Endothelial cell of umbilical vein (primary cell): ENCODE measurements around the gene BRI3BP. TPM values are rescaled to one million over a fixed set of nuclear protein-coding genes. Genes with fewer than 3 reads are reported as not detected.

Source experiments
- BruUV-seq: library from RNA; stranded (reverse); fragments of 400-500 nt; replicated peaks from 2 replicates; lab custom pipeline; 2021; lab: Mats Ljungman, UMichigan
- CTCF ChIA-PET: fragments of 300-600, 350-600 bp; sonication (Branson Sonifier 250); formaldehyde crosslinking; loops from one replicate; lab custom pipeline; 2021; ENCODE audit warnings: antibody characterized with exemption, inconsistent platforms; lab: Charles Lee
- POLR2A ChIA-PET: fragments of 300-600, 350-600 bp; sonication (Branson Sonifier 250); formaldehyde crosslinking; loops from one replicate; lab custom pipeline; 2021; ENCODE audit warnings: antibody characterized with exemption, inconsistent platforms; lab: Charles Lee
- DNase-seq: peaks from one replicate; pipeline ENCODE4 v3.0.0-alpha.2; 2011; ENCODE audit warnings: low read depth, low spot score
- FAIRE-seq: peaks from 2 replicates; lab custom pipeline; 2011; peaks lifted over from hg19 to GRCh38; lab: Jason Lieb, UNC
- H2AFZ ChIP-seq: 2 replicates; pipeline ENCODE4 v1.6.0; 2012; ENCODE audit warnings: low read depth, low read length, control low read depth, inconsistent platforms
- H3K27ac ChIP-seq: 2 replicates; pipeline ENCODE4 v1.5.1; 2011; ENCODE audit warnings: low read depth, mild to moderate bottlenecking, control low read depth, low read length, moderate library complexity; ENCODE audit not compliant: insufficient read depth
- H3K27me3 ChIP-seq, 2 experiments: 2 replicates each; pipeline versions ENCODE4 v1.6.0 to v1.6.1; 2011; ENCODE audit warnings: low read length in 2 of 2, mixed read lengths in 1 of 2; ENCODE audit not compliant: control insufficient read depth in 2 of 2, insufficient read depth in 2 of 2
- H3K36me3 ChIP-seq, 2 experiments: 2 replicates in 1 of 2; 3 replicates in 1 of 2; pipeline ENCODE4 v1.5.1; 2011; ENCODE audit warnings: low read length in 2 of 2, mild to moderate bottlenecking in 1 of 2, moderate library complexity in 1 of 2; ENCODE audit not compliant: control insufficient read depth in 2 of 2, insufficient read depth in 2 of 2; ENCODE audit errors: extremely low read depth in 1 of 2
- H3K4me1 ChIP-seq: 3 replicates; pipeline ENCODE4 v1.5.1; 2011; ENCODE audit warnings: mild to moderate bottlenecking, low read length; ENCODE audit not compliant: control insufficient read depth, insufficient read depth; ENCODE audit errors: extremely low read depth
- H3K4me2 ChIP-seq: 2 replicates; pipeline ENCODE4 v1.6.1; 2011; ENCODE audit warnings: low read length, control low read depth, mixed read lengths; ENCODE audit not compliant: insufficient read depth
- H3K4me3 ChIP-seq, 3 experiments: fragments of 200-600 bp in 1 of 3; sonication (generic), shearing (Covaris generic) in 1 of 3; replicated peaks in 1 of 3; 2 replicates each; pipeline ENCODE4 v1.5.1; 2011 to 2016; ENCODE audit warnings: control low read depth in 3 of 3, low read length in 3 of 3, mild to moderate bottlenecking in 2 of 3, inconsistent platforms in 1 of 3, low read depth in 1 of 3, moderate library complexity in 1 of 3; ENCODE audit not compliant: insufficient read depth in 1 of 3
- H3K79me2 ChIP-seq: 2 replicates; pipeline ENCODE4 v1.6.0; 2012; ENCODE audit warnings: low read length, inconsistent platforms; ENCODE audit not compliant: control insufficient read depth, insufficient read depth
- H3K9ac ChIP-seq: replicated peaks from 2 replicates; pipeline ENCODE3; 2011; ENCODE audit warnings: low read length, control low read depth; ENCODE audit not compliant: insufficient read depth; ENCODE audit errors: extremely low read depth
- H3K9me1 ChIP-seq: replicated peaks from 3 replicates; pipeline ENCODE4 v1.6.0; 2011; ENCODE audit warnings: mild to moderate bottlenecking, low read length; ENCODE audit not compliant: control insufficient read depth, insufficient read depth; ENCODE audit errors: extremely low read depth
- H3K9me3 ChIP-seq: replicated peaks from 2 replicates; pipeline ENCODE4 v1.5.1; 2012; ENCODE audit warnings: low read length, inconsistent platforms; ENCODE audit not compliant: control insufficient read depth, insufficient read depth
- H4K20me1 ChIP-seq: replicated peaks from 2 replicates; pipeline ENCODE3; 2011; ENCODE audit warnings: mild to moderate bottlenecking, low read length; ENCODE audit not compliant: control insufficient read depth, insufficient read depth; ENCODE audit errors: extremely low read depth
- EZH2 ChIP-seq: IDR thresholded peaks from 2 replicates; pipeline ENCODE4 v1.6.1; 2012; ENCODE audit warnings: borderline replicate concordance, low read depth, mild to moderate bottlenecking, moderate library complexity, low read length, inconsistent platforms; ENCODE audit not compliant: severe bottlenecking
- FOS ChIP-seq: IDR thresholded peaks from 2 replicates; pipeline ENCODE4 v1.6.1; 2011; ENCODE audit warnings: mild to moderate bottlenecking, low read length, moderate library complexity, borderline replicate concordance; ENCODE audit not compliant: insufficient read depth
- GATA2 ChIP-seq: IDR thresholded peaks from 2 replicates; pipeline ENCODE4 v1.7.0; 2011; ENCODE audit warnings: low read depth, mild to moderate bottlenecking, moderate library complexity, mixed read lengths, low read length; ENCODE audit not compliant: insufficient read length, insufficient read depth
- JUN ChIP-seq: IDR thresholded peaks from 2 replicates; pipeline ENCODE4 v1.6.1; 2011; ENCODE audit warnings: borderline replicate concordance, low read depth; ENCODE audit not compliant: insufficient read length, insufficient read depth
- MAX ChIP-seq: IDR thresholded peaks from 2 replicates; pipeline ENCODE4 v1.6.1; 2011; ENCODE audit not compliant: insufficient read depth, insufficient read length
- MYC ChIP-seq: IDR thresholded peaks from one replicate; pipeline ENCODE4 v1.6.1; 2011; ENCODE audit warnings: mild to moderate bottlenecking, low read depth, low read length
- POLR2A ChIP-seq: IDR thresholded peaks from 2 replicates; pipeline ENCODE4 v1.6.1; 2012; ENCODE audit warnings: low read depth, mild to moderate bottlenecking, control low read depth, low read length
- POLR2AphosphoS5 ChIP-seq: IDR thresholded peaks from 2 replicates; pipeline ENCODE4 v1.6.1; 2012; ENCODE audit warnings: low read depth, mild to moderate bottlenecking, control low read depth, low read length, moderate library complexity; ENCODE audit not compliant: insufficient read depth
- dilution Hi-C: fragments of 300-500 bp; cut with MboI; formaldehyde crosslinking; loops from one replicate; pipeline ENCODE4 v1.15.0; 2019; ENCODE audit warnings: low sequenced_read_pairs; ENCODE audit not compliant: extremely low pct_ligation_motif_present
- intact Hi-C: fragments of 100-400 bp; cut with micrococcal nuclease; formaldehyde crosslinking; loops from one replicate; pipeline ENCODE4 v1.10.0; 2022
- polyA plus RNA-seq, 4 experiments: library from polyadenylated mRNA; depleted of rRNA in 3 of 4; stranded (reverse) in 3 of 4; unstranded in 1 of 4; fragments of >200 nt; gene quantifications; 2 replicates each; pipeline versions ENCODE4 v1.2.1 to v1.2.3, GENCODE V29; 2011 to 2012; ENCODE audit warnings: missing spikeins in 1 of 4
- total RNA-seq: library from RNA; stranded (reverse); gene quantifications from 2 replicates; pipeline ENCODE4 v1.2.3, GENCODE V29; 2021
- TF ChIP-seq, protein P1 (sequence below), 2 donors: IDR thresholded peaks; 1 replicate in 1 of 2; 2 replicates in 1 of 2; pipeline ENCODE4 v1.5.1; 2011; ENCODE audit warnings: low read length in 2 of 2, mild to moderate bottlenecking in 2 of 2, moderate library complexity in 2 of 2, control low read depth in 1 of 2, inconsistent platforms in 1 of 2, low read depth in 1 of 2; ENCODE audit not compliant: insufficient read depth in 1 of 2; ENCODE audit errors: extremely low read depth in 1 of 2

The BRI3BP gene
- total and polyA plus RNA-seq, 2 donors (not counting 3 experiments of a cell fraction or from before 2014, with no cell fraction given): 3.4 to 8.2 TPM

GRCh38 chr12:124995200-124995961, 1.9 kb downstream of the BRI3BP start:
- ChIA-PET POLR2A (no interaction called here), CTCF (interaction anchor here (0.8 kb wide), 1 partner anchor 54 kb away, joined by 3 read pairs; no protein-coding TSS in a partner anchor)
- dilution Hi-C loops (no loop called here), intact Hi-C loops (no loop called here)
- no peak overlapping the region for H3K4me3 ChIP-seq
- no peak overlapping the region for H3K4me2 ChIP-seq
- no peak for DNase-seq
- no peaks in the 10 kb centered on the region for H3K9me3 ChIP-seq
- no peaks in the 10 kb centered on the region for H3K27me3 ChIP-seq
- FAIRE-seq: no peak
- no TSS peak for BruUV-seq
- H3K27ac ChIP-seq: no peak overlapping the region
- H3K36me3 ChIP-seq: no peaks in the 10 kb centered on the region
- no peak overlapping the region for H3K9ac ChIP-seq
- H4K20me1 ChIP-seq: no peaks in the 10 kb centered on the region
- H3K9me1 ChIP-seq: no peaks in the 10 kb centered on the region
- H3K4me1 ChIP-seq: peaks cover 18% of the 10 kb centered on the region
- TF ChIP-seq EZH2 (no peak), FOS (no peak), MYC (no peak), POLR2AphosphoS5 (no peak), GATA2 (no peak), MAX (no peak), POLR2A (no peak), JUN (no peak)
- TF ChIP-seq, protein P1, sequence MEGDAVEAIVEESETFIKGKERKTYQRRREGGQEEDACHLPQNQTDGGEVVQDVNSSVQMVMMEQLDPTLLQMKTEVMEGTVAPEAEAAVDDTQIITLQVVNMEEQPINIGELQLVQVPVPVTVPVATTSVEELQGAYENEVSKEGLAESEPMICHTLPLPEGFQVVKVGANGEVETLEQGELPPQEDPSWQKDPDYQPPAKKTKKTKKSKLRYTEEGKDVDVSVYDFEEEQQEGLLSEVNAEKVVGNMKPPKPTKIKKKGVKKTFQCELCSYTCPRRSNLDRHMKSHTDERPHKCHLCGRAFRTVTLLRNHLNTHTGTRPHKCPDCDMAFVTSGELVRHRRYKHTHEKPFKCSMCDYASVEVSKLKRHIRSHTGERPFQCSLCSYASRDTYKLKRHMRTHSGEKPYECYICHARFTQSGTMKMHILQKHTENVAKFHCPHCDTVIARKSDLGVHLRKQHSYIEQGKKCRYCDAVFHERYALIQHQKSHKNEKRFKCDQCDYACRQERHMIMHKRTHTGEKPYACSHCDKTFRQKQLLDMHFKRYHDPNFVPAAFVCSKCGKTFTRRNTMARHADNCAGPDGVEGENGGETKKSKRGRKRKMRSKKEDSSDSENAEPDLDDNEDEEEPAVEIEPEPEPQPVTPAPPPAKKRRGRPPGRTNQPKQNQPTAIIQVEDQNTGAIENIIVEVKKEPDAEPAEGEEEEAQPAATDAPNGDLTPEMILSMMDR (IDR thresholded peaks at IDR 0.05; ENCODE audit: extremely low read depth in 1 of 2, insufficient read depth in 1 of 2, low read depth in 1 of 2, low read length in 2 of 2): no peak
- H2AFZ ChIP-seq: no peak overlapping the region
- peaks cover 4% of the 10 kb centered on the region for H3K79me2 ChIP-seq
